ENCODE results near the gene TRPM6. TPM values are rescaled to one million over a fixed set of nuclear protein-coding genes. Genes with fewer than 3 reads are reported as not detected.
A peak's percentile ranks its signal among the peaks of the same experiment; 100 is the strongest.

TRPM6 gene
- total RNA-seq, 1 donor from 2014 or later = 0.18 TPM

DNA sequence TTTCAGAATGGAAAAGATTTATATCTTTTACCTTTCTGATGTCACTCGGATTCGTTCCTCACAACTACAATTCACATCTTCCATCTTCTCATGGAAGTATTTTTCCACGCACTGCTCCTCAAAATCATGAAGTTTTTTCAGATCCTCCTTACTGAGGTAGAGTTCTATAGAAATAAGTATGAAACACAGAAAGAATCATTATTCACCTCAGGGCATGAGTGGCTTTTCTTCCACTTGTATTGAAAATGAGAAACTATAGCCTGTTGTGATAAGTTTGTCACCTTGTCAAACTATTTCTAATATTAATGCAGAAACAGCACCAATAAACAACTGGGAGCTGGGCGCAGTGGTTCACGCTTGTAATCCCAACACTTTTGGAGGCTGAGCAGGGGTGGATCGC lies 116.0 kb downstream of the TRPM6 start:
- Mint-ChIP-seq H3K4me3 (no peak overlapping the region), H3K36me3 (no peaks in the 10 kb centered on the region), H3K27me3 (ENCODE audit: low read depth) (peaks cover 10% of the 10 kb centered on the region), H3K9me3 (peaks cover 4% of the 10 kb centered on the region), H3K4me1 (peaks cover 2% of the 10 kb centered on the region), H3K27ac (peak overlapping the region; percentile 22)
- TF ChIP-seq, protein P1, sequence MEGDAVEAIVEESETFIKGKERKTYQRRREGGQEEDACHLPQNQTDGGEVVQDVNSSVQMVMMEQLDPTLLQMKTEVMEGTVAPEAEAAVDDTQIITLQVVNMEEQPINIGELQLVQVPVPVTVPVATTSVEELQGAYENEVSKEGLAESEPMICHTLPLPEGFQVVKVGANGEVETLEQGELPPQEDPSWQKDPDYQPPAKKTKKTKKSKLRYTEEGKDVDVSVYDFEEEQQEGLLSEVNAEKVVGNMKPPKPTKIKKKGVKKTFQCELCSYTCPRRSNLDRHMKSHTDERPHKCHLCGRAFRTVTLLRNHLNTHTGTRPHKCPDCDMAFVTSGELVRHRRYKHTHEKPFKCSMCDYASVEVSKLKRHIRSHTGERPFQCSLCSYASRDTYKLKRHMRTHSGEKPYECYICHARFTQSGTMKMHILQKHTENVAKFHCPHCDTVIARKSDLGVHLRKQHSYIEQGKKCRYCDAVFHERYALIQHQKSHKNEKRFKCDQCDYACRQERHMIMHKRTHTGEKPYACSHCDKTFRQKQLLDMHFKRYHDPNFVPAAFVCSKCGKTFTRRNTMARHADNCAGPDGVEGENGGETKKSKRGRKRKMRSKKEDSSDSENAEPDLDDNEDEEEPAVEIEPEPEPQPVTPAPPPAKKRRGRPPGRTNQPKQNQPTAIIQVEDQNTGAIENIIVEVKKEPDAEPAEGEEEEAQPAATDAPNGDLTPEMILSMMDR (IDR thresholded peaks at IDR 0.05; ENCODE audit: unreplicated experiment) = no peak
- no peak for DNase-seq (ENCODE audit: low spot score in 2 of 2, unreplicated experiment in 2 of 2)

DNA sequence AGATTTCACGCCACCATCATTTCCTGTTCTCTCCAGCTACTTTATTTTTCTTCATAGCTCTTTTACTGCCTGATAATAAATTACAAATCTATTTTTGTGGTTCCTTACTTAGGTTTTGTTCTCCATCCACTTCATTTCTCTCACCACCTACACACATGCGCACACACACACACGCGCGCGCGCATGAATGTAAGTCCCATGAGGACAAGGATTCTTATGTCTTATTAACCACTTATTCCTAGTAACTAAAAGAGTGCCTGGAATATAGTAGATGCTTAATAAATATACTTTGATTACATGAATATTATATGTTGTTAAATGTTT lies 116.5 kb downstream of the TRPM6 start:
- H3K36me3 Mint-ChIP-seq = no peaks in the 10 kb centered on the region
- TF ChIP-seq, protein P1 (IDR thresholded peaks at IDR 0.05; ENCODE audit: unreplicated experiment) = no peak
- peaks cover 2% of the 10 kb centered on the region for H3K4me1 Mint-ChIP-seq
- no peak for DNase-seq (ENCODE audit: low spot score in 2 of 2, unreplicated experiment in 2 of 2)
- H3K27ac Mint-ChIP-seq = no peak overlapping the region
- H3K27me3 Mint-ChIP-seq (ENCODE audit: low read depth) = peaks cover 10% of the 10 kb centered on the region
- H3K4me3 Mint-ChIP-seq = no peak overlapping the region
- H3K9me3 Mint-ChIP-seq = peaks cover 4% of the 10 kb centered on the region

DNA sequence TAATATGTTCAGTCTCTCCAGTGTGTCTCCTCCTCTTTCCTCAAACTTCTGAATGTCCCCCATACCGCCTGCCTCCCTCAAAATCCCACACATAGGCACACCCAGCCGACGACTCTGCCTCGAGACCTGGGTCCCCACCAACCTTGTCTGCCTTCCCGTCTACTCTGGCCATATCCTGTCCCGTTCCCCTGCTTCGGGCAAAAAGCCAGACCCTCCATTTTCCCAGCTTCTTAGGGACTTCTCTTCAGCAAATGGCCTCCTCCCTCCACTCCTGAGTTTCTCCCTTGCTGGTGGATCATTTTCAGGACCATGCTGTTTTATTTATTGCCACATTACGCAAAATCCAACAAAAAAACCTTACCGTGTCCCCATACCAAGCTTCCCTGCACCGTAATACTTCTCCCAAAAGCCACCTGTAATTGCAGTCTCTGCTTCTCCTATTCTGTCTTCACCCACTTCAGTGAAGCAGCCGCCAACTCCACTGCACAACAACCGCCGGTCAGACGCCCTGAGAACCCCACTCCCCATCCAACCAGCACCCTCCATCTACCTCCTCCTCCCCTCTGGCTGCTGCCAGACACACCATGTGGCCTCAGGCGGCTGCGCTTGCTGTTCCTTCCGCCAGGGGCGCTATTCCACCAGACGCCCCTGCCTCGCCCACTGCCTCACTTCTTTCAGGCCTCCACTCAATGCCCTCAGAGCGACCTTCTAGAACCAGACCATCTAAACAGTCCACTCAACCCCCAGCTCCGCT lies 117.0 kb downstream of the TRPM6 start:
- H3K27ac Mint-ChIP-seq = no peak overlapping the region
- no peak for DNase-seq (ENCODE audit: low spot score in 2 of 2, unreplicated experiment in 2 of 2)
- H3K4me3 Mint-ChIP-seq = no peak overlapping the region
- peaks cover 2% of the 10 kb centered on the region for H3K4me1 Mint-ChIP-seq
- peaks cover 4% of the 10 kb centered on the region for H3K9me3 Mint-ChIP-seq
- no peaks in the 10 kb centered on the region for H3K36me3 Mint-ChIP-seq
- TF ChIP-seq, protein P1 (IDR thresholded peaks at IDR 0.05; ENCODE audit: unreplicated experiment) = peak; percentile 61
- peaks cover 10% of the 10 kb centered on the region for H3K27me3 Mint-ChIP-seq (ENCODE audit: low read depth)

DNA sequence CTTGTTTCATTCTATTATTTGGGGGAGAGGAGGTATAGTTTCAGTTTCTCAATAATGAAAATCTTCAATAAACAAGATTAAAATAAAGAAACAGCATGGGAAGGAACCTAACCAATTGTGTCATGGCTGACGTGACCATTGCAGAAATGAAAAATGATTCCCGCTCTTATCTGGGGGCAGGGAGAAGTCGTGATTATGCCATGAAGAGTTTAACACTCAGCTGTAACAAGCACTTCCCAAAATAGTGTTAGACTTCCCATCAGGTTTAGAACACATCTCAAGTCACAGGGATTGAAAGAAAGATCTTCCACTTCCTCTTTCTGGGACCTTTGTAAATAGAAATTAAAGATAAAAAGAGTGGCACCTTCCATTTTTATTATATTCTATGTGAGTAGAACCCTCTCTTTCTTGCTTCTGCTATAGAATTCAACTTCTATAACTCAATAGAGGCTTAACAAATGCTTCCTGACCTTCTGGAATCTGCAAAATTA lies 122.2 kb downstream of the TRPM6 start:
- no peaks in the 10 kb centered on the region for H3K4me1 Mint-ChIP-seq
- H3K9me3 Mint-ChIP-seq = no peaks in the 10 kb centered on the region
- H3K27me3 Mint-ChIP-seq (ENCODE audit: low read depth) = peaks cover 10% of the 10 kb centered on the region
- no peak overlapping the region for H3K27ac Mint-ChIP-seq
- no peaks in the 10 kb centered on the region for H3K36me3 Mint-ChIP-seq
- DNase-seq (ENCODE audit: low spot score in 2 of 2, unreplicated experiment in 2 of 2) = no peak
- TF ChIP-seq, protein P1 (IDR thresholded peaks at IDR 0.05; ENCODE audit: unreplicated experiment) = no peak
- no peak overlapping the region for H3K4me3 Mint-ChIP-seq

DNA sequence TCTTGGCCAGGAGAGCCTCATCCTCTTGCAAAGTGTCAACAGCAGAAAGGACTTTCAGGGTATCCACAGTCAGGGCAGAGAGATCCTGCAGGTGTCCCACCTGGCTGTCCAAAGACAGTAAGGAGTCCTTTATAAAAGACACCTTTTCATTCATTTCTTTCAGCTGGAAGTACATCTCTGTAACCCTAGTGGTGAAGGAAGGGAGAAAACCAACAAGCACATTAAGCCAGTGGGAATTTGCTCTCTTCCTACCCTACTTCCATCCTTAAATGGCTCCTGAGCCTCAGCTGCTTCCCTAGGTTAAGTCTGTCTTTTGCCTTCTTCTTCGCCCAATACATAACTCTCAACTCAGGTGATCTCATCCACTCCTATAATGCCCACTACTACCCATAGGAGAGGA lies 124.8 kb downstream of the TRPM6 start:
- H3K27me3 Mint-ChIP-seq (ENCODE audit: low read depth) = peaks cover under 1% of the 10 kb centered on the region
- TF ChIP-seq, protein P1 (IDR thresholded peaks at IDR 0.05; ENCODE audit: unreplicated experiment) = peak; percentile 25
- no peaks in the 10 kb centered on the region for H3K9me3 Mint-ChIP-seq
- no peak overlapping the region for H3K27ac Mint-ChIP-seq
- DNase-seq (ENCODE audit: low spot score in 2 of 2, unreplicated experiment in 2 of 2) = no peak
- H3K4me3 Mint-ChIP-seq = no peak overlapping the region
- no peaks in the 10 kb centered on the region for H3K4me1 Mint-ChIP-seq
- H3K36me3 Mint-ChIP-seq = no peaks in the 10 kb centered on the region
